ENCODE measurements around the gene SPAG16. TPM values are rescaled to one million over a fixed set of nuclear protein-coding genes. Genes with fewer than 3 reads are reported as not detected.

The SPAG16 gene
- total and polyA plus RNA-seq, 10 donors, result 9.0 to 19.7 (median 12.2) TPM

- no peak for DNase-seq
These were observed 522.0 kb downstream of the SPAG16 start for GRCh38 chr2:213806125-213806726.

GRCh38 chr2:213816583-213816982 lies 532.3 kb downstream of the SPAG16 start:
- no peaks in the 10 kb centered on the region for H3K4me1 ChIP-seq
- no peaks in the 10 kb centered on the region for H3K27me3 ChIP-seq (replicated peaks in 1 of 7)
- no peak overlapping the region for H3K4me3 ChIP-seq
- no peak for TF ChIP-seq POLR2AphosphoS5 (IDR thresholded peaks at IDR 0.05)
- TF ChIP-seq POLR2A (IDR thresholded peaks at IDR 0.05), result no peak
- TF ChIP-seq CTCF (IDR thresholded peaks at IDR 0.05 in 8 of 11, conservative IDR thresholded peaks at IDR 0.05 in 3 of 11), result no peak
- H3K9me3 ChIP-seq, result no peaks in the 10 kb centered on the region
- no peaks in the 10 kb centered on the region for H3K36me3 ChIP-seq
- intact Hi-C loops (cut with DNase I; ENCODE audit: low total_unique reads), result no loop called here
- DNase-seq, result no peak
- H3K27ac ChIP-seq, result no peak overlapping the region

More at GRCh38 chr2:213806125-213806726, 522.0 kb downstream of the SPAG16 start:
- 30 to 47% (median 38%) methylated on average over 1 of the region's 1 CpG for WGBS, 5 donors
- no peaks in the 10 kb centered on the region for H3K9me3 ChIP-seq
- no peak overlapping the region for H3K27ac ChIP-seq
- no peak overlapping the region for H3K4me3 ChIP-seq
- H3K27me3 ChIP-seq (replicated peaks in 1 of 7), result no peaks in the 10 kb centered on the region
- intact Hi-C loops (cut with DNase I; ENCODE audit: low total_unique reads), result no loop called here
- no peaks in the 10 kb centered on the region for H3K36me3 ChIP-seq
- no peaks in the 10 kb centered on the region for H3K4me1 ChIP-seq
- TF ChIP-seq POLR2AphosphoS5 (IDR thresholded peaks at IDR 0.05), result no peak
- no peak for TF ChIP-seq POLR2A (IDR thresholded peaks at IDR 0.05)
- no peak for TF ChIP-seq CTCF (IDR thresholded peaks at IDR 0.05 in 8 of 11, conservative IDR thresholded peaks at IDR 0.05 in 3 of 11)

GRCh38 chr2:213818436-213818835 lies 534.2 kb downstream of the SPAG16 start:
- no peaks in the 10 kb centered on the region for H3K36me3 ChIP-seq
- H3K4me1 ChIP-seq, result no peaks in the 10 kb centered on the region
- no peaks in the 10 kb centered on the region for H3K27me3 ChIP-seq (replicated peaks in 1 of 7)
- peaks cover 0 to 14% (median 5%) of the 10 kb centered on the region in 8 donors for H3K9me3 ChIP-seq
- 19 to 33% (median 29%) methylated on average over 1 of the region's 1 CpG for WGBS, 5 donors
- no peak for DNase-seq
- intact Hi-C loops (cut with DNase I; ENCODE audit: low total_unique reads), result no loop called here
- no peak overlapping the region for H3K4me3 ChIP-seq
- H3K27ac ChIP-seq, result no peak overlapping the region
- TF ChIP-seq POLR2AphosphoS5 (IDR thresholded peaks at IDR 0.05), result no peak
- TF ChIP-seq POLR2A (IDR thresholded peaks at IDR 0.05), result no peak
- no peak for TF ChIP-seq CTCF (IDR thresholded peaks at IDR 0.05 in 8 of 11, conservative IDR thresholded peaks at IDR 0.05 in 3 of 11)

GRCh38 chr2:213834331-213834730 lies 550.1 kb downstream of the SPAG16 start:
- no peak overlapping the region for H3K27ac ChIP-seq
- TF ChIP-seq POLR2AphosphoS5 (IDR thresholded peaks at IDR 0.05), result no peak
- TF ChIP-seq POLR2A (IDR thresholded peaks at IDR 0.05), result no peak
- no peak for TF ChIP-seq CTCF (IDR thresholded peaks at IDR 0.05 in 8 of 11, conservative IDR thresholded peaks at IDR 0.05 in 3 of 11)
- no peaks in the 10 kb centered on the region for H3K27me3 ChIP-seq (replicated peaks in 1 of 7)
- no peak for DNase-seq
- no peaks in the 10 kb centered on the region for H3K36me3 ChIP-seq
- no peak overlapping the region for H3K4me3 ChIP-seq
- intact Hi-C loops (cut with DNase I; ENCODE audit: low total_unique reads), result no loop called here
- no peaks in the 10 kb centered on the region for H3K4me1 ChIP-seq
- peaks cover 0 to 13% (median 3%) of the 10 kb centered on the region in 8 donors for H3K9me3 ChIP-seq

Data from spleen (tissue), 11 donors.